ENCODE measurements around the gene HTR2A. TPM values are rescaled to one million over a fixed set of nuclear protein-coding genes. Genes with fewer than 3 reads are reported as not detected.

The HTR2A gene
- total RNA-seq, 1 donor from 2014 or later = 0.19 TPM

DNA sequence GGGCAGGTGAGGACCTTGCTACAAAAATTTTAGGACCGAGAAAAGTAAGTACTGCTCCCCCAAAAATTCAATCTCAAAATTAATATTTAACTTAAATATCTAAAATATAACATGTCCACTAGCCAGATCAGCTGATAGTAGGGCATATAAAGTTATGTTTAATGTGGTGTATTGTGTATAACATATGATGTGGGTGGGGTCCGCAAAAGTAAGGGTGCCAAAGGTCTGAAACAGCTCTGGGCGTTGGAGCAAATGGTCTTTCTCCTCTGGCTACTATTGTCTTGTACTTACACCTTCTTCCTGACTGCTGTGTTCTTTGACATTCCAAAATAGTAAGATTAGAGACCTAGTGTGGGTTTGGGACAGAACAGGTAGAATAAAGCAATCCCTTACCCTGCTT is 41.2 kb downstream of the HTR2A start:
- no peaks in the 10 kb centered on the region for H3K4me1 ChIP-seq
- no peak overlapping the region for H3K4me2 ChIP-seq
- H4K20me1 ChIP-seq (ENCODE audit: low read depth) = no peaks in the 10 kb centered on the region
- no peaks in the 10 kb centered on the region for H3K36me3 ChIP-seq
- H3K4me3 Mint-ChIP-seq = no peak overlapping the region
- H3K4me1 Mint-ChIP-seq = no peaks in the 10 kb centered on the region
- no peak overlapping the region for H3K27ac Mint-ChIP-seq
- peaks cover 8% of the 10 kb centered on the region for H3K27me3 Mint-ChIP-seq (ENCODE audit: insufficient read depth, low read depth)
- TF ChIP-seq, protein P1, sequence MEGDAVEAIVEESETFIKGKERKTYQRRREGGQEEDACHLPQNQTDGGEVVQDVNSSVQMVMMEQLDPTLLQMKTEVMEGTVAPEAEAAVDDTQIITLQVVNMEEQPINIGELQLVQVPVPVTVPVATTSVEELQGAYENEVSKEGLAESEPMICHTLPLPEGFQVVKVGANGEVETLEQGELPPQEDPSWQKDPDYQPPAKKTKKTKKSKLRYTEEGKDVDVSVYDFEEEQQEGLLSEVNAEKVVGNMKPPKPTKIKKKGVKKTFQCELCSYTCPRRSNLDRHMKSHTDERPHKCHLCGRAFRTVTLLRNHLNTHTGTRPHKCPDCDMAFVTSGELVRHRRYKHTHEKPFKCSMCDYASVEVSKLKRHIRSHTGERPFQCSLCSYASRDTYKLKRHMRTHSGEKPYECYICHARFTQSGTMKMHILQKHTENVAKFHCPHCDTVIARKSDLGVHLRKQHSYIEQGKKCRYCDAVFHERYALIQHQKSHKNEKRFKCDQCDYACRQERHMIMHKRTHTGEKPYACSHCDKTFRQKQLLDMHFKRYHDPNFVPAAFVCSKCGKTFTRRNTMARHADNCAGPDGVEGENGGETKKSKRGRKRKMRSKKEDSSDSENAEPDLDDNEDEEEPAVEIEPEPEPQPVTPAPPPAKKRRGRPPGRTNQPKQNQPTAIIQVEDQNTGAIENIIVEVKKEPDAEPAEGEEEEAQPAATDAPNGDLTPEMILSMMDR (IDR thresholded peaks at IDR 0.05) = no peak
- TF ChIP-seq EZH2phosphoT487 (IDR thresholded peaks at IDR 0.05) = no peak
- TF ChIP-seq EZH2 (IDR thresholded peaks at IDR 0.05) = no peak
- H3K9me3 Mint-ChIP-seq = no peaks in the 10 kb centered on the region
- H3K36me3 Mint-ChIP-seq = no peaks in the 10 kb centered on the region
- H3K4me3 ChIP-seq = no peak overlapping the region
- no peak overlapping the region for H2AFZ ChIP-seq (replicated peaks)
- H3K9ac ChIP-seq = no peak overlapping the region
- H3F3A ChIP-seq (ENCODE audit: low read depth) = no peaks in the 10 kb centered on the region
- no peaks in the 10 kb centered on the region for H3K27me3 ChIP-seq
- no peak for DNase-seq (ENCODE audit: low spot score)
- no peak overlapping the region for H3K27ac ChIP-seq
- no peaks in the 10 kb centered on the region for H3K79me2 ChIP-seq (ENCODE audit: low read depth)
- no peaks in the 10 kb centered on the region for H3K9me3 ChIP-seq (ENCODE audit: low read depth)

DNA sequence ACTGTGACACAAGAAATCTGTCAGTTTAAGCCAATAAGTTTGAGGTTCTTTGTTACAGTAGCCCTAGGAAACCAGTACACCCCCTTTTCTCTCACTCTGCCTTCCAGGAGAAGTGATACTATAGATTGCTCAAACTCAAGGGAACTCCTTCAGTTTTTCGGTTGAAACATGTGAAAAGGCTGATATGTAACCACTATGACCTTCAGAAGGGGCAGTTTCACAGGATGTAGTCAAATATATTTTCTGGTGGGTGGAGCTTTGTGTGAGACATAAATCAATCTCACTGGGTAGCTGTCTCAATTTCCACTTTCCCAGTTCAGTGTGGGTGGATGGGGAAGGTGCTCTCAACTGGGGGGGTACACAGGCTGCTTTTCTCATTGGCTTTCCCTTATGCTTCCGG is 41.7 kb downstream of the HTR2A start:
- H3K4me1 Mint-ChIP-seq = no peaks in the 10 kb centered on the region
- no peaks in the 10 kb centered on the region for H3F3A ChIP-seq (ENCODE audit: low read depth)
- no peaks in the 10 kb centered on the region for H3K79me2 ChIP-seq (ENCODE audit: low read depth)
- H3K4me1 ChIP-seq = no peaks in the 10 kb centered on the region
- no peaks in the 10 kb centered on the region for H4K20me1 ChIP-seq (ENCODE audit: low read depth)
- peaks cover 8% of the 10 kb centered on the region for H3K27me3 Mint-ChIP-seq (ENCODE audit: insufficient read depth, low read depth)
- no peak overlapping the region for H3K4me3 ChIP-seq
- H3K4me3 Mint-ChIP-seq = no peak overlapping the region
- no peaks in the 10 kb centered on the region for H3K9me3 Mint-ChIP-seq
- H3K4me2 ChIP-seq = no peak overlapping the region
- H3K27ac Mint-ChIP-seq = no peak overlapping the region
- no peaks in the 10 kb centered on the region for H3K27me3 ChIP-seq
- no peaks in the 10 kb centered on the region for H3K36me3 ChIP-seq
- H2AFZ ChIP-seq (replicated peaks) = no peak overlapping the region
- H3K9me3 ChIP-seq (ENCODE audit: low read depth) = no peaks in the 10 kb centered on the region
- no peak for DNase-seq (ENCODE audit: low spot score)
- H3K9ac ChIP-seq = no peak overlapping the region
- no peaks in the 10 kb centered on the region for H3K36me3 Mint-ChIP-seq
- TF ChIP-seq EZH2phosphoT487 (IDR thresholded peaks at IDR 0.05) (no peak), EZH2 (IDR thresholded peaks at IDR 0.05) (no peak)
- TF ChIP-seq, protein P1 (IDR thresholded peaks at IDR 0.05) = no peak
- H3K27ac ChIP-seq = no peak overlapping the region

DNA sequence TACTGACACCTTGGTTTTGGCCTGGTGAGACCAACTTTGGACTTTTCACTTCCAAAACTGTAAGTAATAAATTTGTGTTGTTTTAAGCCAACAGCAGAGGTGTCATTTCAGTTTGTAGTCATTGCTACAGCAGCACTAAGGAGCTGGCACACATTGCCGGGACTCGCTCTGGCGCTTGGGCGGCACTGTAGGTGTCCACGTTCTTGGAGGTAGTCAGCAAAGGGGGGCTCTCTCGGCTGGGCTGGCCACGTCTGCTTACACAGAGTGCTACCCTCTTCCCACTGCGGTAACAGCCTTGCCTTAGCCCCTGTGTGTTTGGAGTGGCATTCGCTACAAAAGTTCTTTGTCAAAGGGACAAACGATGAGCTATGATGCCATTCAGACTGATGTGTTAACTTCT is 44.7 kb downstream of the HTR2A start:
- Histone ChIP-seq H4K20me1 (ENCODE audit: low read depth) (no peaks in the 10 kb centered on the region), H3K36me3 (no peaks in the 10 kb centered on the region), H3K4me3 (no peak overlapping the region), H3K4me1 (no peaks in the 10 kb centered on the region), H3K9ac (no peak overlapping the region), H3K27ac (no peak overlapping the region), H3K79me2 (ENCODE audit: low read depth) (no peaks in the 10 kb centered on the region), H3K9me3 (ENCODE audit: low read depth) (no peaks in the 10 kb centered on the region), H3K4me2 (no peak overlapping the region), H2AFZ (replicated peaks) (no peak overlapping the region), H3K27me3 (no peaks in the 10 kb centered on the region), H3F3A (ENCODE audit: low read depth) (no peaks in the 10 kb centered on the region)
- Mint-ChIP-seq H3K9me3 (no peaks in the 10 kb centered on the region), H3K4me1 (no peaks in the 10 kb centered on the region), H3K36me3 (no peaks in the 10 kb centered on the region), H3K27ac (no peak overlapping the region), H3K4me3 (no peak overlapping the region), H3K27me3 (ENCODE audit: insufficient read depth, low read depth) (peaks cover 2% of the 10 kb centered on the region)
- DNase-seq (ENCODE audit: low spot score) = no peak
- no peak for TF ChIP-seq EZH2phosphoT487 (IDR thresholded peaks at IDR 0.05)
- no peak for TF ChIP-seq EZH2 (IDR thresholded peaks at IDR 0.05)
- TF ChIP-seq, protein P1 (IDR thresholded peaks at IDR 0.05) = no peak

Measured in neural progenitor cell (in vitro differentiated cells).